GM21786 (cell line): ENCODE measurements around the gene NBAS.
"Not testable (repeated sequence)": the region's sequence is repeated elsewhere in the genome, so short reads cannot be mapped to it uniquely, and the experiment has no call there.

Experiments used
- ATAC-seq: cut with Tn5 transposase; IDR thresholded peaks from one replicate; pipeline ENCODE4 v1.9.1; 2021; ENCODE audit not compliant: unreplicated experiment

The NBAS gene

GRCh38 chr2:15485949-15486348, 75.2 kb downstream of the NBAS start:
- no peak for ATAC-seq

DNA sequence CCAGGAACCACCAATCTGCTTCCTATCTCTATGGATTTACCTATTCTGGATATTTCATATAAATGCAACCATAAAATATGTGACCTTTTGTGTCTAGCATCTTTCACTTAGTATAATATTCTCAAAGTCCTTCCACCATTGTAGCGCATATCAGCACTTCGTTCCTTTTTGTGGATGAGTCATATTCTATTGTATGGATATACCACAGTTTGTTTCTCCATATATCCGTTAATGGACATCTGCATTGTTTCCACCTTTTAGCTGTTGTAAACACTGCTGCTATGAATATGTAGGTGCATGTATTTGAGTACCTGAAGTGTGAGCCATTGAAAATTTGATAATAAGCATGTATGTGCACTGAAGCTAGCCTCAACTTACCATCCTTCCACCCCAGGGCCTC, 80.1 kb downstream of the NBAS start:
- no peak for ATAC-seq

DNA sequence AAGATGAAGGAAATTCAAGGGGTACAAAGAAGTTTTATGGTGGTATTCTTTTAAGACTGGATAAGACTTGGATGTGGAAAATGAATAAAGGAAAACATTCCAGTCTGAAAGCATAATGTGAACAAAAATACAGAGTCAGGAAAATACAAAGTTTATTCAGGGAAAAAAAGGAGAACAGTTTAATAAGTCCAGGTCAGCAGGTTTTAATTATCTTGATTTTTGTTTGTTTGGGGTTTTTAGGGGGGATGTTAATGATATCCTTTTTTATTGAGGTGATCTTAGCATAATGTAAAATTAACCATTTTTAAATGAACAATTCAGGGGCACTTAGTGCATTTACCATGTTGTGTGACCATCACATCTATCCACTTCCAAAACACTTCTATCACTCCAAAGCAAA, 80.6 kb downstream of the NBAS start:
- no peak for ATAC-seq

DNA sequence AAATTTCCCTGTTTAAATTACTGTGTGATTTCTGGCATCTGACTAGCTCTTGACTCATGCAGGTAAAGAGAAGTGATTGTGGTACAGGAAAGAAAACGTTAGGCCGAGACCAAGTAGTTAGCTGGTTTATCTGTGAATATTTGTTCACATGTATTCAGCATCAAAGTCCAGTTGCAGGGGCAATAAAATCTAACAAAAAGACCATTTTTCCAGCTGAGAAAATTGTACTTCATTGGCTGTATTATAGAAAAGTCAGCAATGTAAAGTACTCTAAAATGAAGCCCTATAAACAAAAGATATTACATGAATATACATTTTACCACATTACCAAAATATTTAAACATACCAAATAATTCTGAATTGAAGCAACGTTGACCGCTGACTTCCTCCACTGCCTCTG, 88.3 kb downstream of the NBAS start:
- ATAC-seq, result no peak

GRCh38 chr2:15472133-15472532, 89.0 kb downstream of the NBAS start:
- no peak for ATAC-seq

DNA sequence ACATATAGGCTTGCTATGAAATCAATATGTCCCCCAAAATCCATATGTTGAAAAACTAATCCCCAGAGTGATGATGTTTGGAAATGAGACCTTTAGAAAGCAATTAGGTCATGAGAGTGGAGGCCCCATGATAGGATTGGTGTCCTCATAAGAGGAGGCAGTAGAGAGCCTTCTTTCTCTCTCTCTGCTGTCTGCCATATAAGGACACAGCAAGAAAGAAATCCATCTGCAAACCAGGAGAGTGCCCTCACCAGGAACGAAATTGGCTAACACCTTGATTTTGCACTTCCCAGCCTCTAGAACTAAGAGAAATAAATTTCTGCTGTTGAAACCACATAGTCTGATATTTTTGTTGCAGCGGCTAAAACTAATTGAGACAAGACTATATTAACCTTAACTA, 89.5 kb downstream of the NBAS start:
- no peak for ATAC-seq

DNA sequence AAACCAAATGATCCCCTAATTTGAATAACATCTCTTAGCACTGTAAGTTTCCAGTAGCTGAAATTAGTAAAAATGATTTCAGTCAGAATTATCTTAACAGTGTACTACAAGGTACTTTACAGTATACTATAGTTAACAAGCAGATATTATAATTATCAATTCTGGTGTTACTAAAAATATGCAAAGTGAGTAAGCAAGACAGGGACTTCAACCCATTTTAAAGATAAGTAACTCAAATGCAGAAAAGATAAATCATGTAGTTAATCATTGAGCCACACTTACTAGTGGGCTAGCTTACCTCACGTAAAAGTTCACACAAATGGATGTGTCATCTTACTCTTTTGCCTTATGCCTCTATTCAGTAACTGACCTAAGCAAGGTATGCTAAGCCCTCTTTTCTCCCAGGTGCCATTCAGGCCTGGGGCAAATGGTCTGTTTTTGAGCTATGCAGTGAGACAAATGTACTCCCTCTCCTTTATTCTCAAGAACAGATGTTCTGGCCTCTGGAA, 101.0 kb downstream of the NBAS start:
- no peak for ATAC-seq

GRCh38 chr2:15458277-15458676, 102.9 kb downstream of the NBAS start:
- no peak for ATAC-seq

- ATAC-seq, result no peak
These were observed 103.3 kb downstream of the NBAS start for GRCh38 chr2:15457868-15458267.

DNA sequence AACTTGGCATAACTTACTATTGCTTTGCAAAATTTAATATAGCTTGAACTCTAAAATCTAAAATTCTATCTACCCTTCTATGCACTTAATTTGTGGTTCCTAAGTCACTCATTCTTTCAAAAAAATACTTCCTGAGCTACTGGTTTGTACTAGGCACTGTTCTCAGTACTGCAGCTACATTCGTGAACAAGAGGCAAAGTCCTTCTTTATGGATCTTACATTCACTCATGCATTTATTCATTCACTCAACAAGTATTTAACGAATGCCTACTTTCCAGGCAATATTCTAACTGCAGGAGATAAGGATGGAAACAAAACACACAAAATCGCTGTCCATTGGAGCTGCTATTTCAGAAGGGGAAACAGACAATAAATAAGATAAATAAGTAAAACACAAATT, 104.8 kb downstream of the NBAS start:
- no peak for ATAC-seq

DNA sequence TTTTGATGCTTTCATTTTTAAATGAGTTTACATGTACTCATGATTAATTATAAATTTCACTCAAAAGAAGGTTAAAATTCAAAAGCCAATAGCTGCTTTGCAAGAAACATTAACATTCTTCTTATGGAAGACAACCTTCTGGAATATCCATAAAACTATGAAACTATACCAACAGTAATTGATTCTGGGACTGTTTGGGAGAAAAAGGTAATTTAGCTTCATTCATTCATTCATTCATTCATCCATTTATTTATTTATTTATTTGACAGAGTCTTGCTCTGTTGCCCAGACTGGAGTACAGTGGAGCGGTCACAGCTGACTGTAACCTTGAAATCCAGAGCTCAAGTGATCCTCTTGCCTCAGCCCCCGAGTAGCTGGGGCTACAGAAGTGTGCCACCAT, 110.3 kb downstream of the NBAS start:
- ATAC-seq, result no peak

- ATAC-seq, result no peak
These were observed 111.4 kb downstream of the NBAS start for GRCh38 chr2:15449556-15450236.

DNA sequence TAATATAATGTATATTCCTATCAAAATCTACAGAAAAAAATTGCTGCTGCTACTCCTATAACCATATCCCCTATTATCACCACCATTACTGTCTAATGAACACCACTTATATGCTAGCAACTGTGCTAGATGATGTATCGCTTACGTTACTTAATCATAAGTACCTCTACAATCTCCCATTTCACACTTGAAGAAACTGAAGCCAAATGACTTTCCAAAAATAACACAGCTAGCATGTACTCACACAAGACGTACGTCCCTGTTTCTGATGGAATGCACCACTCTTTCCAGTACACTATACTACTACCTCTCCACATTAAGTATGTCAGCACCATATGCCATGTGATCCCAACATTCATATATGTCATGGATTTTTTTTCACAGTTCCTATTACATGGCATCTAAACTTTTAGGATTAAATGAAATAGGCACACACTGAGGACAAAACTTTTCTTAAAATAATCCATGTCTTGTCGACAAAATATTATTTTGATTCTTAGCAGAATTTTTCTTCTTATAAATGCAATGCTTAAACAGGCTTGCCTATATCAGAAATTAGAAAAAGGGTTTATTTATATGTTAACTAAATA, 112.8 kb downstream of the NBAS start:
- no peak for ATAC-seq

DNA sequence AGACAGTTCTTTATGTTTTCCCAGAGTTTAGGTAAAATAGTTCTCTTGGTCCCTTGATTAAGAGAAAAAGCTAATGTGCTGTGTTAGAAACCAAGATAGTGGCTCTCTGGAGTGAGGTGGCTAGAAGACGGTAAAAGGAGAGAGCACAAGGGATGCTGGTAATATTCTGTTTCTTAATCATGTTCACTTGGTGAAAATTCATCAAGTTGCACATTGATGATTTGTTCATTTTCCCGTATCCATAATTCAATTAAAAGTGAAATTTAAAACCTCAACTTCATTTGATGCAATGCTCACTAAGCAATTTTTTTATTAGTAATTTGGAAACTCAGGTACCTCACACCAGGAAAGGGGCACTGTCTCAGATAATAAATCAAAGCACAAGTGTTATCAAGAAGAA, 113.8 kb downstream of the NBAS start:
- ATAC-seq, result no peak

- ATAC-seq, result no peak
These were observed 114.2 kb downstream of the NBAS start for GRCh38 chr2:15446961-15447360.

- no peak for ATAC-seq
These were observed 115.1 kb downstream of the NBAS start for GRCh38 chr2:15445891-15446562.

GRCh38 chr2:15439768-15440524, 121.2 kb downstream of the NBAS start:
- ATAC-seq, result not testable (repeated sequence)

DNA sequence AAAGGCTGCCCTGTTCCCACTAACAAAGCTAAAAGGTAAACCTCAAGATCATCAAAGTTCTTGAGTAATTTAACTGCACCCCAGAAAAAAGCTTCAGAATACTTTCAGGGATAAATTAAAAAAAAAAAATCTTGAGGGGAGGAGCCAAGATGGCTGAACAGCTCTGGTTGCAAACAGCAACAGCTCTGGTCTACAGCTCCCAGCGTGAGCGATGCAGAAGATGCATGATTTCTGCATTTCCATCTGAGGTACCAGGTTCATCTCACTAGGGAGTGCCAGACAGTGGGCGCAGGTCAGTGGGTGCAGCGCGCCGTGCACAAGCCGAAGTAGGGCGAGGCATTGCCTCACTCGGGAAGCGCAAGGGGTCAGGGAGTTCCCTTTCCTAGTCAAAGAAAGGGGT, 121.8 kb downstream of the NBAS start:
- not testable (repeated sequence) for ATAC-seq

DNA sequence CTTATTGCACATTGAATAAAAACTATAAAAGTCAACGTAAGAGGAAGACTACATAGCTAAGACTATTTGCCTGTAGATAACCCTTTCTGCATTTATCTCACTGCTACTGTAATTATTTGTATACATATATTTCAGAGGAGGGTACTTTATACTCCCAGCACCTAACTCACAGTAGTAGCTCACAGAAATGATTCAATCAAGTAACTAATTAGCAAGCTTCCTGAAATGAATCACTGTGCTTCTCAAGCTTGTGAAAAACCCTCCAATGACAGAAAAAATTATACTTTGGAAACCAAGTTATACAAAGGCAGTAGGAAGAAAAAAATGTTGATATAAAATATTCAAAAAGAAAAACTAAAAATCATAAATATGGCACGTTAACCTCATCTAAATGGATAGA, 124.9 kb downstream of the NBAS start:
- ATAC-seq, result no peak

GRCh38 chr2:15435474-15435873, 125.7 kb downstream of the NBAS start:
- no peak for ATAC-seq

DNA sequence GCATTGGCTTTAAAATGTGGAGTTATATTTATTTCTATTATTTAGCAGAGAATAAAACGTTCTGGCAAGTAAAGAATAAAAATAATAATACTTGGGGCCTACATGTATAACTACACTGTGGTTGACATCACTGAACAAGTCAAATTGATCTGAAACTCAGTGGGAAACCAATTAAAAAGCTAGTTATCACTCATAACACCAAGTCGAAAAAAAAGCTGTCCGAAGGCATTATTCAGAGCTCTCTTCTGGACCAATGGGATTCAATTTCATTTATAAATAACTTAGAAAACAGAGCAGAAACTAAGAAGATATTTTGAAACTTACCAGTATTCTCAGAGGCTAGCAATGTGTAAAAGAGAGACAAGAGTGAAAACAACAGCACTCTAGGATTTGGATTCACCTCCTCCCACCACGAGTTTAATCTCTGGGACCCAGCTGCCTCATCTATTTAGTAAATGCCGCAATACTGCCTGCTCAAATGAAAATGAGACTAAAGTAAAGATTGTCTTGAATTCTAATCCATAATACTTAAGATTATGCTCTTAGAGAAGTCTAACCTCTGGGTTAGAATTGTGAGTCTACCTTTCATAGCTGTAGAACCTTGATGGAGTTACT, 128.4 kb downstream of the NBAS start:
- ATAC-seq, result no peak
